ENCODE measurements around the gene TENM3.

TENM3 gene

DNA sequence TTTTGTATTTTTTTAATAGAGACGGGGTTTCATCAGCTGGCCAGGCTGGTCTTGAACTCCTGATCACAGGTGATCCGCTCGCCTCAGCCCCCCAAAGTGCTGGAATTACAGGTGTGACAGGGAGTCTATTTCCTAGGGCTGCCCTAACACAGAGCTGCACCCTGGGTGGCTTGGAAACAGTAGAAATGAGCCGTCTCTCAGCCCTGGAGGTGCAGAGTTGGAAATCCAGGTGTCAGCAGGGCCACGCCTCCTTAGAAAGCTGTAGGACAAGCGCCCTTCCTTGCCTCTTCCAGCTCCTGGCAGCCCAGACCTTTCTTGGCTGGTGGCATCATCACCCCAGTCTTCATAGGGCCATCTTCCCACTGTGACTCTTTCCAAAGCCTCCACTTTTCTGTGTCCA is 602.4 kb downstream of the TENM3 start:
- TF ChIP-seq, protein P1, sequence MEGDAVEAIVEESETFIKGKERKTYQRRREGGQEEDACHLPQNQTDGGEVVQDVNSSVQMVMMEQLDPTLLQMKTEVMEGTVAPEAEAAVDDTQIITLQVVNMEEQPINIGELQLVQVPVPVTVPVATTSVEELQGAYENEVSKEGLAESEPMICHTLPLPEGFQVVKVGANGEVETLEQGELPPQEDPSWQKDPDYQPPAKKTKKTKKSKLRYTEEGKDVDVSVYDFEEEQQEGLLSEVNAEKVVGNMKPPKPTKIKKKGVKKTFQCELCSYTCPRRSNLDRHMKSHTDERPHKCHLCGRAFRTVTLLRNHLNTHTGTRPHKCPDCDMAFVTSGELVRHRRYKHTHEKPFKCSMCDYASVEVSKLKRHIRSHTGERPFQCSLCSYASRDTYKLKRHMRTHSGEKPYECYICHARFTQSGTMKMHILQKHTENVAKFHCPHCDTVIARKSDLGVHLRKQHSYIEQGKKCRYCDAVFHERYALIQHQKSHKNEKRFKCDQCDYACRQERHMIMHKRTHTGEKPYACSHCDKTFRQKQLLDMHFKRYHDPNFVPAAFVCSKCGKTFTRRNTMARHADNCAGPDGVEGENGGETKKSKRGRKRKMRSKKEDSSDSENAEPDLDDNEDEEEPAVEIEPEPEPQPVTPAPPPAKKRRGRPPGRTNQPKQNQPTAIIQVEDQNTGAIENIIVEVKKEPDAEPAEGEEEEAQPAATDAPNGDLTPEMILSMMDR (IDR thresholded peaks at IDR 0.05; ENCODE audit: low read depth, low read length, missing control alignments), result no peak
- no peak overlapping the region for H3K4me3 ChIP-seq (replicated peaks; ENCODE audit: low read depth, low read length)
- no peak for DNase-seq (ENCODE audit: extremely low read depth, low read depth)

DNA sequence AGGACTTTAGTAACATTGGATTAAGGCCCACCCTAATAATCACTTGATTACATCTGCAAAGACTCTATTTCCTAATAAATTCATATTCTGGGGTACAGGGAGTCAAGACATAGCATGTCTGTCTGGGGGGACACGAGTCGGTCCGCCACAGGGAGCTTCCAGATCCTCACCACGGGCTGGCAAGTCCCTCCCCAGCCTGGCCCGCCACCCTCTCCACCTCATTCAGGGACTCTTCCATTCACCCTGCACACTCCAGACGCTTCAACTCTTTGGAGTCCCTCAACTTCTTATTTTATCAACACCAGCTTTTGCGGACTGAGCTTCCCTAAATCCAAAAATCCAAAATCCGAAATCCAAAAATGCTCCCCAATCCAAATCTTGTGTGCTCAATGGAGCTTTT is 602.8 kb downstream of the TENM3 start:
- TF ChIP-seq, protein P1 (IDR thresholded peaks at IDR 0.05; ENCODE audit: low read depth, low read length, missing control alignments), result no peak
- no peak for DNase-seq (ENCODE audit: extremely low read depth, low read depth)
- no peak overlapping the region for H3K4me3 ChIP-seq (replicated peaks; ENCODE audit: low read depth, low read length)

DNA sequence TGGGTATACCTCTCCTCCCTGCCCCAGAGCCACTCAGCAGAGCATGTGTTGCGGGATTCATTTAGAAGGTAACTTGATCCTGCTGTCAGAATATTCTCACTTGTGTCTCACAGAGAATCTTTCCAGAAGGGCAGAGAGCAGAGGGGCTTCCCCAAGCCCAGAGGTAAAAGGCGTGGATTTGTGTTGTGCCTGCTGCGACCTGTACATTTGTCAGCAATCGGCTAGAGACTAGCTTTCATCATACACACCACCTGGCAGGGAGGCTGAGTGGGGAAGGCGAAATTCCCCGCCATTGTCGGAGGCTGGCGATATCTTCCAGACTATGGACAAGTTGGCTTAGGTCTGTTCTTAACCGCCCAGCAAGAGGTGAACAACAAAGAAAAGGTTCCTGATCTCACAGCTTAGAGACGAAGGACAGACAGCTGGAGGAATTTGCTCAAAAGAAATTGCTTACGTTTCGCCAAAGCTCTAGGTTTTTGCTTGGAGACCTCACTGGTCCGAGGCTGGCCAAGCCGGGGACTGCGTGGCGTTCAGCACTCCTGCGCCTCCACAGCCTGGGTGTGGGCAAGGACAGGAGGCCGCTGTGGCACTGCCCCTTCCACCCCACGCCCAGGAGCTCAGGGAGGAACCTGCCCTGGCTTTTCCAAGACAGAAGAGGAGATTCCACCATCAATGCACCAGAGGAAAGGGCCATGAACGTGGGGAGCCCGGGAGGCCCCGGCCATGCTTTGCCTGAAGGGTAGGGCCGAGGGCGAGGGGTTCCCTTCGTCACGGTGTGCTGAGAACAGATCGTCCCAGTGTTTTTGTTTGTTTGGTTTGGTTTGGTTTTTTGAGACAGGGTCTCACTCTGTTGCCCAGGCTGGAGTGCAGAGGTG is 604.6 kb downstream of the TENM3 start:
- DNase-seq (ENCODE audit: extremely low read depth, low read depth), result no peak
- TF ChIP-seq, protein P1 (IDR thresholded peaks at IDR 0.05; ENCODE audit: low read depth, low read length, missing control alignments), result no peak
- no peak overlapping the region for H3K4me3 ChIP-seq (replicated peaks; ENCODE audit: low read depth, low read length)

DNA sequence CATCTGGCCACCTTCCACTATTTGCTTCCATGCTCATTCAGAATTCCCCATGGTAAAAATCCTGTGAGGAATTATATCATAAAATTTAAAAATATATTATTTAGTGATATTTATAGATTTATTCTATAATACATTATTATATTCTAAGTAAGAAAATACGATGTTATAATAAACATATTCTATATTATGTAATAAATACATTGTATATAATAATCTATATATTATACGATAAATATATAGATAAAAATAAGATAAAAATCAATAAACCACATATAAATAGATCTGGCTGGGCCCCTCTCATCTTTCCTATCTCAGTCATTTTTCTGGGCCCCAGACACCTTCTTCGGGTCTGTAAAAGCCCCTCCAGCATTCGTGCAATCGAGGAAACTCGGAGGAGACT is 605.5 kb downstream of the TENM3 start:
- no peak overlapping the region for H3K4me3 ChIP-seq (replicated peaks; ENCODE audit: low read depth, low read length)
- no peak for DNase-seq (ENCODE audit: extremely low read depth, low read depth)
- TF ChIP-seq, protein P1 (IDR thresholded peaks at IDR 0.05; ENCODE audit: low read depth, low read length, missing control alignments), result no peak

Measured in HFF-Myc (cell line).